ENCODE data around the gene UBAC2. TPM values are rescaled to one million over a fixed set of nuclear protein-coding genes. Genes with fewer than 3 reads are reported as not detected.

UBAC2 gene
- total and polyA plus RNA-seq, 11 donors, result 32.6 to 66.9 (median 48.5) TPM

DNA sequence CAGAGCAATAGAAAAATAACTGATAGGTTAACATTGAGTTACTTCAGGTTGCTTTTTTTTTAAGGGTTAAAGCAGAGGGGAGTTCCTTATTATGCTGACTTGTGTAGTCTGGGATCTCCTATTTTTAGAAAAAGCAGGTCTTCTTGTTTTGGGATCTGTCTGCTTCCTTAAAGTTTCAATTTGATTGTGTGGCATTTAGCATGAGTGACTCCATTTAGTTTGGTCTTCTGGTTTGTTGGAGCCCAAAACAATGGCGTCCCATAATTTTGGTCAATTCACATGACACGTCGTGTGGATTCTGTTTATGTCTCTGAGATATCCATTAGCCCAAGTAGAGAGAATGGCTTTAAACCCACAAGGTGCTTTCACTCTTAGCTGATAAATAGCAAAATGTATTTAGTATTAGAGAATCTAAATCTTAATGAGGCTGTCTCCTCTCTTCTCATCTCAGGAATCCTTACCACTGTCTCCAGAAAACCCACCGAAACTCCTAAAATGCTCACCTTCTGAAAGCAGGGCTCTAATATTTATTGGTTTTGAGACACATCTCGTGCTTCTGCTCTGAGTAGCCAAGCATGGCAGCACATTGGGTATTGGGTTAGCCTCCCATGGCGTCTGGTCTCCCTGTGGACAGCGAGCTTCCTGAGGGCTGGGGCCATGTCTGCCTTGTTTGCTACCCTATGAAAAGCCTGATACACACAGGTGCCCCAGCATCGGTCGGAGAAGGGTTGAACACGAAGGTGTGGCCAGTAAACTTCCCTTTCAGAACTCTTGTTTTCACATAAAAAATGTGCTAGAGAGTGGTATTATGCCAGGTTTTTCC lies 173.7 kb downstream of the UBAC2 start:
- Histone ChIP-seq H3K27ac (peak overlapping the region in 1 of 12 donors; percentile 77), H3K4me3 (no peak overlapping the region), H3K4me1 (peaks cover 0 to 43% (median 0%) of the 10 kb centered on the region in 12 donors), H3K36me3 (peaks cover 0 to 63% (median 23%) of the 10 kb centered on the region in 9 donors), H3K9me3 (no peaks in the 10 kb centered on the region), H3K27me3 (no peaks in the 10 kb centered on the region)
- TF ChIP-seq POLR2A (IDR thresholded peaks at IDR 0.05) (no peak), CTCF (IDR thresholded peaks at IDR 0.05) (no peak)
- intact Hi-C loops (cut with DNase I), result loop anchor here in 2 of 10 donors (10.0 kb wide), 2 partner anchors 100 to 170 kb away; partner anchors contain the start of gene UBAC2 (in 1 of the 2)
- 95 to 98% (median 96%) methylated on average over 10 of the region's 10 CpGs for WGBS, 4 donors
- DNase-seq, result no peak
- ATAC-seq, result no peak

- peaks cover 0 to 59% (median 20%) of the 10 kb centered on the region in 9 donors for H3K36me3 ChIP-seq
- peak in 3 of 5 donors; percentile 34 to 61 (median 46) for DNase-seq
- TF ChIP-seq POLR2A (IDR thresholded peaks at IDR 0.05) (no peak), CTCF (IDR thresholded peaks at IDR 0.05) (no peak)
Measured at GRCh38 chr13:99374994-99375737, 174.5 kb downstream of the UBAC2 start.

GRCh38 chr13:99375738-99376080 lies 175.1 kb downstream of the UBAC2 start:
- Histone ChIP-seq H3K27ac (peak overlapping the region in 4 of 12 donors; percentile 5 to 77 (median 24)), H3K36me3 (peaks cover 0 to 54% (median 16%) of the 10 kb centered on the region in 9 donors), H3K9me3 (no peaks in the 10 kb centered on the region), H3K4me3 (no peak overlapping the region), H3K4me1 (peaks cover 0 to 46% (median 3%) of the 10 kb centered on the region in 12 donors), H3K27me3 (no peaks in the 10 kb centered on the region)
- intact Hi-C loops (cut with DNase I), result loop anchor here in 2 of 10 donors (10.0 kb wide), 2 partner anchors 101 to 171 kb away; partner anchors contain the start of gene UBAC2 (in 1 of the 2)
- ATAC-seq (no peak), DNase-seq (no peak)
- 89 to 100% (median 95%) methylated on average over 2 of the region's 2 CpGs for WGBS, 4 donors
- TF ChIP-seq POLR2A (IDR thresholded peaks at IDR 0.05) (no peak), CTCF (IDR thresholded peaks at IDR 0.05) (no peak)

More at GRCh38 chr13:99374994-99375737, 174.5 kb downstream of the UBAC2 start:
- intact Hi-C loops (cut with DNase I), result loop anchor here in 2 of 10 donors (10.0 kb wide), 2 partner anchors 100 to 170 kb away; partner anchors contain the start of gene UBAC2 (in 1 of the 2)
- WGBS, 4 donors, result 83 to 91% (median 85%) methylated on average over 12 of the region's 12 CpGs
- Histone ChIP-seq H3K9me3 (no peaks in the 10 kb centered on the region), H3K27ac (peak overlapping the region in 2 of 12 donors; percentile 25 to 77), H3K4me3 (no peak overlapping the region), H3K4me1 (peaks cover 0 to 46% (median 0%) of the 10 kb centered on the region in 12 donors), H3K27me3 (no peaks in the 10 kb centered on the region)
- peak; percentile 38 to 66 (median 48) for ATAC-seq

All from heart left ventricle (tissue), 16 donors.